A673 (cell line): ENCODE results near the gene GOT2. TPM values are rescaled to one million over a fixed set of nuclear protein-coding genes. Genes with fewer than 3 reads are reported as not detected.

ENCODE experiments used
- BruUV-seq: library from RNA; stranded (reverse); fragments of 400-500 nt; replicated peaks from 2 replicates; lab custom pipeline; 2021; lab: Mats Ljungman, UMichigan
- CTCF ChIA-PET: fragments of 300-600 bp; sonication (Branson Sonifier 250); formaldehyde crosslinking; loops from one replicate; lab custom pipeline; 2022; ENCODE audit warnings: antibody characterized with exemption; lab: Charles Lee
- POLR2A ChIA-PET: fragments of 300-600 bp; sonication (Branson Sonifier 250); formaldehyde crosslinking; loops from one replicate; lab custom pipeline; 2022; ENCODE audit warnings: antibody characterized with exemption; ENCODE audit not compliant: low non-redundant PET; lab: Charles Lee
- DNase-seq: peaks from one replicate; pipeline ENCODE4 v3.0.0-alpha.2; 2015; ENCODE audit warnings: low spot score
- H3K27ac ChIP-seq: fragments of 200-600 bp; sonication (generic); 2 replicates; pipeline ENCODE4 v1.5.1; 2016; ENCODE audit warnings: mixed run types, low read depth, mild to moderate bottlenecking, mixed read lengths, antibody characterized with exemption, low read length; ENCODE audit not compliant: poor library complexity, severe bottlenecking
- H3K27me3 ChIP-seq: fragments of 200-600 bp; sonication (generic); replicated peaks from 2 replicates; pipeline ENCODE4 v1.6.1; 2017; ENCODE audit warnings: mixed run types, low read depth, mild to moderate bottlenecking, mixed read lengths, antibody characterized with exemption, low read length; ENCODE audit not compliant: insufficient read depth, poor library complexity
- H3K36me3 ChIP-seq: fragments of 200-600 bp; sonication (generic); 2 replicates; pipeline ENCODE4 v1.6.1; 2016; ENCODE audit warnings: mixed run types, mild to moderate bottlenecking, mixed read lengths, antibody characterized with exemption, low read length; ENCODE audit not compliant: insufficient read depth, poor library complexity, severe bottlenecking
- H3K4me1 ChIP-seq: fragments of 200-600 bp; sonication (generic); 2 replicates; pipeline ENCODE4 v1.6.1; 2017; ENCODE audit warnings: mixed run types, mild to moderate bottlenecking, mixed read lengths, antibody characterized with exemption, low read length; ENCODE audit not compliant: insufficient read depth, poor library complexity, severe bottlenecking
- H3K4me3 ChIP-seq: fragments of 200-600 bp; sonication (generic); 2 replicates; pipeline ENCODE4 v1.5.1; 2016; ENCODE audit warnings: low read depth, mixed run types, mild to moderate bottlenecking, mixed read lengths, low read length; ENCODE audit not compliant: poor library complexity, severe bottlenecking
- H3K9me3 ChIP-seq: fragments of 200-600 bp; sonication (generic); 2 replicates; pipeline ENCODE4 v1.6.1; 2016; ENCODE audit warnings: mixed run types, low read depth, mild to moderate bottlenecking, mixed read lengths, antibody characterized with exemption, low read length; ENCODE audit not compliant: poor library complexity, severe bottlenecking
- EZH2 ChIP-seq: fragments of 200-600 bp; sonication (generic); IDR thresholded peaks from 2 replicates; pipeline ENCODE4 v1.6.1; 2017; ENCODE audit warnings: borderline replicate concordance, low read depth, mild to moderate bottlenecking, mixed read lengths, antibody characterized with exemption, low read length; ENCODE audit not compliant: poor library complexity, severe bottlenecking
- intact Hi-C: fragments of 100-400 bp; cut with micrococcal nuclease; formaldehyde crosslinking; loops from one replicate; pipeline ENCODE4 v1.10.0; 2022; ENCODE audit not compliant: unreplicated experiment
- total RNA-seq: library from RNA; stranded (reverse); gene quantifications from 2 replicates; pipeline ENCODE4 v1.2.3, GENCODE V29; 2021
- TF ChIP-seq, protein P1 (sequence below): fragments of 300-800, 200-600 bp; sonication (generic); conservative IDR thresholded peaks from 2 replicates; pipeline ENCODE4 v1.5.1; 2017; ENCODE audit warnings: low read depth, mild to moderate bottlenecking, antibody characterized with exemption, low read length, moderate library complexity, mixed read lengths

GOT2 gene
- total RNA-seq, 1 experiment from 2014 or later: 115 TPM

GRCh38 chr16:58723109-58723508, 11.0 kb downstream of the GOT2 start:
- no TSS peak for BruUV-seq
- CTCF ChIA-PET: no interaction called here

DNA sequence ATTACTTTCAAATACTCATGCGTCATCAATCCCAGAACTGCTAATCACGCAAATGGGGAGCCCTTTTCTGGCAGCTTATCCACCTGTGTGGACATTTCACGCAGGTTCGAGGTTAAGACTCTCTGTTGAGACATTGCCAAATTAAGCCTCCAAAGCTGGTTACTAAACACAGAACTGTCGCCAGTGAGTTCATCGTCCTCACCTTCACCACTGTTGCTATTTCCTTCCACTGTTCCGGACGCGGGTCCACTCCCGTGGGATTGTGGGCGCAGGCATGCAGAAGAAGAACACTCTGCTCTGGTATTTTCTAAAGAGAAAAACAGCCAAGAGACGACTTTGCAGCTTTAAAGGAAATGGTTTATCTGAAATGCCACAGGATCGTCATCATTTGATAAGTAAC, 16.1 kb downstream of the GOT2 start:
- Histone ChIP-seq H3K9me3 (no peaks in the 10 kb centered on the region), H3K36me3 (peaks cover 55% of the 10 kb centered on the region), H3K4me3 (no peak overlapping the region), H3K27me3 (no peaks in the 10 kb centered on the region), H3K4me1 (no peaks in the 10 kb centered on the region), H3K27ac (no peak overlapping the region)
- ChIA-PET POLR2A (no interaction called here), CTCF (no interaction called here)
- intact Hi-C loops: no loop called here
- TF ChIP-seq EZH2: no peak
- TF ChIP-seq, protein P1, sequence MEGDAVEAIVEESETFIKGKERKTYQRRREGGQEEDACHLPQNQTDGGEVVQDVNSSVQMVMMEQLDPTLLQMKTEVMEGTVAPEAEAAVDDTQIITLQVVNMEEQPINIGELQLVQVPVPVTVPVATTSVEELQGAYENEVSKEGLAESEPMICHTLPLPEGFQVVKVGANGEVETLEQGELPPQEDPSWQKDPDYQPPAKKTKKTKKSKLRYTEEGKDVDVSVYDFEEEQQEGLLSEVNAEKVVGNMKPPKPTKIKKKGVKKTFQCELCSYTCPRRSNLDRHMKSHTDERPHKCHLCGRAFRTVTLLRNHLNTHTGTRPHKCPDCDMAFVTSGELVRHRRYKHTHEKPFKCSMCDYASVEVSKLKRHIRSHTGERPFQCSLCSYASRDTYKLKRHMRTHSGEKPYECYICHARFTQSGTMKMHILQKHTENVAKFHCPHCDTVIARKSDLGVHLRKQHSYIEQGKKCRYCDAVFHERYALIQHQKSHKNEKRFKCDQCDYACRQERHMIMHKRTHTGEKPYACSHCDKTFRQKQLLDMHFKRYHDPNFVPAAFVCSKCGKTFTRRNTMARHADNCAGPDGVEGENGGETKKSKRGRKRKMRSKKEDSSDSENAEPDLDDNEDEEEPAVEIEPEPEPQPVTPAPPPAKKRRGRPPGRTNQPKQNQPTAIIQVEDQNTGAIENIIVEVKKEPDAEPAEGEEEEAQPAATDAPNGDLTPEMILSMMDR: no peak
- no peak for DNase-seq
- no TSS peak for BruUV-seq

More at GRCh38 chr16:58723109-58723508, 11.0 kb downstream of the GOT2 start:
- no peaks in the 10 kb centered on the region for H3K4me1 ChIP-seq
- peaks cover 33% of the 10 kb centered on the region for H3K36me3 ChIP-seq
- DNase-seq: no peak
- H3K9me3 ChIP-seq: no peaks in the 10 kb centered on the region
- TF ChIP-seq, protein P1: no peak
- TF ChIP-seq EZH2: no peak
- POLR2A ChIA-PET: no interaction called here
- no peak overlapping the region for H3K27ac ChIP-seq
- intact Hi-C loops: no loop called here
- H3K4me3 ChIP-seq: no peak overlapping the region
- no peaks in the 10 kb centered on the region for H3K27me3 ChIP-seq

- H3K36me3 ChIP-seq: peaks cover 48% of the 10 kb centered on the region
- no peak for TF ChIP-seq EZH2
- H3K4me3 ChIP-seq: no peak overlapping the region
- no peaks in the 10 kb centered on the region for H3K9me3 ChIP-seq
- no peaks in the 10 kb centered on the region for H3K27me3 ChIP-seq
- intact Hi-C loops: no loop called here
- BruUV-seq: no TSS peak
- H3K4me1 ChIP-seq: no peaks in the 10 kb centered on the region
- POLR2A ChIA-PET: no interaction called here
- no peak for DNase-seq
- H3K27ac ChIP-seq: no peak overlapping the region
- CTCF ChIA-PET: no interaction called here
Measured at GRCh38 chr16:58716468-58716867, 17.6 kb downstream of the GOT2 start.

GRCh38 chr16:58713742-58714141, 20.4 kb downstream of the GOT2 start:
- intact Hi-C loops: no loop called here
- Histone ChIP-seq H3K9me3 (no peaks in the 10 kb centered on the region), H3K36me3 (peaks cover 30% of the 10 kb centered on the region), H3K4me3 (no peak overlapping the region), H3K27ac (no peak overlapping the region), H3K4me1 (no peaks in the 10 kb centered on the region), H3K27me3 (no peaks in the 10 kb centered on the region)
- ChIA-PET POLR2A (no interaction called here), CTCF (no interaction called here)
- BruUV-seq: no TSS peak
- DNase-seq: no peak
- TF ChIP-seq, protein P1: no peak
- no peak for TF ChIP-seq EZH2
